Endometrium (tissue), 2 donors: ENCODE measurements around the gene PLEKHH1.

ENCODE experiments used
- FAIRE-seq: peaks from 2 replicates; lab custom pipeline; 2012; peaks lifted over from hg19 to GRCh38; lab: Jason Lieb, UNC
- donor health status: control.
- donor health status: control.

PLEKHH1 gene

DNA sequence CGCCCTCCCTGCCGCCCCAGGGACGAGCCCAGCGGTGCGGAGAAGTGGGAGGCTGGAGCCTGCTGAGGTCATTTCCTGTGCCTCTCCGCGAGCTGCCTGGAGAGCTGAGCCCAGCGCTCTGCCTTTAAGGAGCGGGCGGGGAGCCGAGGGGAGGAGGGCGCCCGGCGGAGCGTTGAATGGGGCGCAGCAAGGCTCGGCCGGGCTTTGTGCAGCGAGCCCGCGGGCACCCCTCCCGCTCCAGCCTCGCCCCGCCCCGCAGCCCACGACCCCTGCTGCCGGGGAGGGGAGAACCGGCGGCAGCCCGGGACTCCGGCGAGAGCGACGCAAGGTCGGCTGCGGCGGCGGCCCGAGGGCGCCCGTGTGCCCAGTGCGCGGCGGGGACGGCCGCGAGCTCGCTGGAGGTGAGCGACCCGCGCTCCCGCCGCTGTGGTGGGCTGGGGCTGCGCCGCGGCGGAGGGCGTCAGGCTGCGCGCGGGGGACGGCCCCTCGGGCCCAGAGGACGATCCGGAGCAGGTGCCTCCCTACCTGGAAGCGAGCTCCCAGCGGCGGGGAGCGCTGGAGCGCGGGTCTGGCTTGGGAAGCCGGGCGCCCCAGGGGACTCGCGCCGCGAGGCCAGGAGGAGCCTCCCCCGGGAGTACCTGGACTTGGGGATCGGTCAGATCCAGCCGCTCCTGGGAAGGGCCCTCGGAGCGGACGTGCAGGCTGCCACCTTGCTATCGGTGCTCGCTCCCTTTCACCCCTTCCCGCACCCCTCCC lies at the start of gene PLEKHH1:
TSS of gene PLEKHH1 (plus strand) at position 293 of the 756 bp plus-strand sequence. CDS start 8,578 bp downstream, outside the sequence.
- no peak for FAIRE-seq

DNA sequence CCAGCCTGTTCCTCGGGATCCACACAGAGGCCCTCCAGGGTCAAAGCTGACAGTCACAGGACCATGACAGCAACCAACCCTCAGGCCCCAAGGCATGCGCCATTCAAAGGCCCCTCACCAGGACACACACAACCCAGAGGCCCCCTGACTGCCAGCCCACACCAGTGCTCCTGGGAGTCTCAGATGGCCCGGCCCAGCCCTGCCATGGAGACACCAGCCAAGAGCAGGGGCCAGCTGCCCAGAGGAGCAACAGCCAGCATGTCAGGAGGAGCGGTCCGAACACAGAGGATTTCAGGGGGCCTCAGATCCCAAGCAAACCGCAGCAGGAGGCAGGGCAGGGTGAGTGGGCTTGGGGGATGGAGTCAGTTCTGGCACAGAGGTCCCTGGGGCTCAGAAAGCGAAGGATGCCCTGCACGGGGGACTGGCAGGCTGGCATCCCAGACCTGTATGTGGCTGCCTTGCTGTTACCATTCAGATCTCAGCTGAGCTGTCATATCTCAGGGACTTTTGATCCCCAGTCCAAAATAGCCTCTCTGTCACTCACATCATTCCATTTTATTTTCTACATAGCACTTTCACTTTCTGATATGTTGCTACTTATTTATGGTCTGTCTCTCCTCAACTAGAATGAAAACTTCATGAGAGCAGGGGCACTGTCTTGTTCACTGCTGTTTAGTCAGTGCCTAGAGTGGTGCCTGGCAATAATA lies 49.4 kb upstream of the PLEKHH1 start:
- no peak for FAIRE-seq

DNA sequence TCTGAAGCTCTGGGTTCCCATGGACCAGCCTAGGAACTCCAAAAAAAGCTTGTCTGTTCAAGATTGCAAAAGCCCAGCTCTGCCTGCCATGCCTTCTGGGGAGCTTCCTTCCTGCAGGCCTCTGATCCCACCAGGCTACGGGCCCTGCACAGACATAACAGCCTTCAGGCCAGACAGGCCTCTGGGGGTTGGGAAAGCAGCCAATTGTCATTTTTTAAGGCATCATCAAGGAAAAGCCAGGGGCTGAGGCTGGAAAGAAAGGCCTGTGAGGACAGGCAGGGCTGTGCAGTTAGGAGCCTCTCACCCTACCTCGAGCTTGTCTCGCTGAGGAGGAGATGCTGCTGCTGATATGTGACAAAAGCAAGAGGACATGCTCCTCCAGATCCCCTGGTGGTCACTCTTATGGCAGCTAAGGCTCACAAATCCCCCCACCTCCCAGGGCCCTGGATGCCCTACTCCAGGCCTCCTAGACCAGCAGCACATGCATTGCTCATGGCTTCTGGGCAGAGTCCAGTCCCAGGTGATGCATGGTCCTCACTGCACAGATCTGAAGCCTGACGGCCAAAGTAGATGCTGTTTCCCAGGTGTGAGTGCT lies 47.5 kb upstream of the PLEKHH1 start:
- FAIRE-seq = no peak

DNA sequence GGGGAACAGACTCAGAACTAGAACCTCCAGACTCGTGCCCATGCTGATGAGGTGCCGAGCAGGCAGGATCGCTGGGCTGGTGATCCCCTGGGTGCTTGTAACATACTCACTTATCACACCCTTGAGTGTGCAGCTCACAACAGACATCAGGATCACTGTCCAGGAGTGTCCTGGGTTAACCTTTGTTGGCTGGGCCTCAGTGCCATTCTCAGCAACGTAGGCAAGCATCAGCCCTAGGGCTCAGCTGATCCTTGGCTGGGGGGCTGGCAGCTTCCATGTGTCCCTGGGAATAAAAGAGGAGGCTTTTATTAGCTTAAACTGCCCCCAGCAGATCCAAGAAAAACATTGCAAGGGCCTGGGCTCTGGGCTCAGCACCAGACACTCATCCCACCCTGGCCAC lies 46.2 kb upstream of the PLEKHH1 start:
- FAIRE-seq = no peak

DNA sequence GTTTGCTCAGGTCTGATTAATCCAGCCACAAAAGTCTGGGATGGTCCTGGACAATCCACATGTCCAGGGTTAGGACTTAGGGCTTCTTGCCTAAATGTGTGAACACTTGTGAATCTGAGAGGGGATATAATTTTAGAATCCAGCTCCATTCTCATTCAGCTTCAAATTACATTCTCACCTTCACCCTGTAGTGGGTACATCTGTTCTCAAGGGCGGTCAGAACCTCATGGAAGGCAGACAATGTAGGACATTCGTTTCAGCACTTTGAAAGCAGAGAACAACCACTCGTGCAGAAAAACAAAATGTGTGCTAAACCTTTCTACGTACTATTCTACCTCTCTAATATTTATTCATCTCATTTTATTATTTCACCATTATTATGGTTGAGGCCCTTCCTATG lies 45.8 kb upstream of the PLEKHH1 start:
- no peak for FAIRE-seq

DNA sequence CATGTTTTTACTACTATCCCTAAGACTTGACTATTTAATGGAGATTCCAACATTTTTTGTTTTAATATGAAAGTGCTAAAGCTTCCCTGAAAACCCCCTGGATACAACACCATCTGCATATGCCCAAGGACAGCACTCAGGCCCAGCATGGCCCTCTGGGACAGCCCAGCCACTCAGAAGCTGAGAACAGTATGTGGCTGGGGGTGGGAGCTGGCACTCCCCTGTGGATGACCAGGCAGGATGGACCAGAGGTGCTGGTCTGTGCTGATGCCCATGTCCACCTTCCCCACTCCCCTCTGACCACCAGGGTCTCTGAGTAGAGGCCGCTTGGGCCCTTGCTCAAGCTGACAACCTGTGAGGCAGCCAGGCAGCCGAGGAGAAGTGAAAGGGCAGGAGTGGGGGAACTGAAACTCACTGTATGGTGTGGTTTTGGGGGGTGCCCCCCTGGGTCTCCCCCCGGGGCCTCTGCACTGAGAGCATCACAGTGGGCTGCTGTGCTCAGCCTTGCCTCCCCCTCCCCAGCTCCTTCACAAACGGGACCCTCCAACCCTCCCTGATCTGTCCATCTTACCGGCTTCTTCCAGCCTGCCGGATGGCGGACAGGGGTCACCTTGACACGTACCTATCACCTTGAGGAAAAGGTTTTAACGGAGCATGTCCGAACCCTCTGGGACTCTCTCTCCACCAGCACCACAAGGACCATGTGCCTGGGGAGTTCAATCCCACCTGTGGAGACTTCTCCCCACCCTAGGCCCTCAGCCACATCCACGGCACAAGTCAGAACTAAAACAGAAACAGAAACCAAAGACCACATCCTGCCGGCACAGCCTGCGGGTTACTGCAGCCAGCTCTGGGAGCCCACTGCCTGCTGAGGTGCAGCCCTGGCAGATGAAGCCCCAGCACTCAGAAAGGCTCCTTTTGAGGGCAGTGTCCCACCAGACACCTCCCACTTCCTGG lies 44.9 kb upstream of the PLEKHH1 start, which contains the start of gene TMEM229B:
TSS of gene TMEM229B (minus strand) at position 785 of the 957 bp plus-strand sequence. CDS start 14,798 bp downstream, outside the sequence.
- no peak for FAIRE-seq

DNA sequence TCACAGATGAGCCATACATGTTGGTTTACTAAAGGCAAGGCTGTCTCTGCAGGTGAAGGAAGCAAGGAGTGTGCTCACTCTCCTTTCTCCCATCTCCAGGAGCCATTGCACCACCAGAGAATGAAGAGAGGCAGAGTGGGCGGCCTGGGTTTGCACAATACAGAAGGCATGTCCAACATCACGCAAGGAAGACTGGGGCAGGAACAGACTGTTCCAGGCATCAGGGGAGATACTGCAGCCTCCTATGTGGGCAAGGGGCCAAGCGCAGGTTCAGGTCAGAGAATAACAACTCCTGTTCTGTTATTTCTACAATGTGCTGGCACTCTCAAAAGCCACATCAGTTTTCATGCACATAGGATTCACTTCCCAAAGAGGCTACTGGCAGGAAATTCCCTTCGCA lies 42.9 kb upstream of the PLEKHH1 start:
- FAIRE-seq = no peak

DNA sequence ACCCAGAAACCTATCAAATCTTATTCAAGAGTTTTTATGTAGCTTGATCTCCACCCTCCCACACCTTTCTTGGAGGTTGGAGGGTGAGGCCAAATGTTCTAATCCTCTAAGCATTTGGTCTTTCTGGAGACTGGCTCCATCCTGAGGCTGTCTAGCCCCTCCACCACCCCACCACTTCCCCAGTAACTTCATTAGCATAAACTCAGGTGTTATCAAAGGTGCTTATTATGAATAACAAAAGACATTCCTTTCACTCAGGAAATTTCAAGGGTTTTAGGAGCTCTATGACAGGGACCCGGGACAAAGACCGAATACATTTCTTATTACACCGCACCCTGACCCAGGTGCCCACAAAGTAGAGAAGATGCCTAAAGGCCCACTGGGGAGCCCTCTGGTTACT lies 41.8 kb upstream of the PLEKHH1 start:
- FAIRE-seq = no peak

DNA sequence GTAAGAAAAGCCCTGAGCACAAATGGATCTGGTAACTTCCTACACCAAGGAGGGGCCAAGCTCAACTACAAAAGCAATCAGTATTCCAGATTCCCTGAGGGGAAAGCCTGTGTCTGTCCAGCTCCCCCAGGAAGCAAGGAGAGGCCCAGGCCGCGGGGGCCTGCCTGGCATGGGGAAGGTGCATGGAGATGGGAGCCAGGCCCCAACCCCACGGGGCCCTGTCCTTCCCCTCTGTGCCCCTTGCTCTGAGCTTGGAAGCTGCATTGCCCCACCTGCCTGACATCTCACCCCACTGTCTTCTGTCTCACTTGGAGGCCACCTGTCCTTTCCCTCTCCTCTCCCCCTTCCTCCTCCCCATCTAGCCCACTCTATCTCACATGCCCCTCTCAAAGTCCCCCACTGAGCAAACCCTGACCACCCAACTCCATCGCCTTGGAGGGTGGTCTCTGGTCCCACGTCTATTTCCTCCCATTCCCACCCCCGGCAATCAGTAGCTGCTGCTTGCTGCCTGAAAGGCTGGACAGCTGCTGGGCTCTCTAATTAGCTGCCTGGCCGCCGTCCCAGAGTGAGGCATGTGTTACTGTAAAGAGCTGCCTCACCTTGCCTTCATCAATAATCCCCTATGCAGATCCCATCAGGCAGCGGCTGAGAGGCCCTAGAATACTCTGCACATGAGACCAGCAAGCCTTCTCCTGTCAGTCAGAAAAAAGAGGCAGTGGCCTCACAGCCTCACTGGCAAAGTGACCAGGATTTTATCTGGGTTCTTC lies 41.2 kb upstream of the PLEKHH1 start:
- FAIRE-seq = no peak

DNA sequence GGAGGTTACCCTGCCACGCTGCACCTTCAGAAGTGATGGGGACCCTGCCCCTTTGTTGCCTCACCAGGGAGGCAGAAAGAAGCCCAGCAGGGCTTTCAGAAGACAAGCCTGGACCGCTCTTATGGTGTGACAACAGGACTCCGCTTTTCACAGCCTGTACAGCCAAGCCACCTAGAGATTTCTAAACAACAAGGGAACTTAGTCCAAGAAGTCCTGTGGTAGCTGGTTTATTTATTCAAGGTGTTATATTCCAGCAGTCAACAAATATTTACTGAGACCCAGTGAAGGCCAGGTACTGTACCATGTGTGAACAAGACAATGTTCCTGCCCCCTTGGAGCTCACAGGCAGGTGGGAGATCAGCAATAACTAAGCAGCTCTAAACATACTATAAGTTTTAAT lies 40.6 kb upstream of the PLEKHH1 start:
- no peak for FAIRE-seq

DNA sequence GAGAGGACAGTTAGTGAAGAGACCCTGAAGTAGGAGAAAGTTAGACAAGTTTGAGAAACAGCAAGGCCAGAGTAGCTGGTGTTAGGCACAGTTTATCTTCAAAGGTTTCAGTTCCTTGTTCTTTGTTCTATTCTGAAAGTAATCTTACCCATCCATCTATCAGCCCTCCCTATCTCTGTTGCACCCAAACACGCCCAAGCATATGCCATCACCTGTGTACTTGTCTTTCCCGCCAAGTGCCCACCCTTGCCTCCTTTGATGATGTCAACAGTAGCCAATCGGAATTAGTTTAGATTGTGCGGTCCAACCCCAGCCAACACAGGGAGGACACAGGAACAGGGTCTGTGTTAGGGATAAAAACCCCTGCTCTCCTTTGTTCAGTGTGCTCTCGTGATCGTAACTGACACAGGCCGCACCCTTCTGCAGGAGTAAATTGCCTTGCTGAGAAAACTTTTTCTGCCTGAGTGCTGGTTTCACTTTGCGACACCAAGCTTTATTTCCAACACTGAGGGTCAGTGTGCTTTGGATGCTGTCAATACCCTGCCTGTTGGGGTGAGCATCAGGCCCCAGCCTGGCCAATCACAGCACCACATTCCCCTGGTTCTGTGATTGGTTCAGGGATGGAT lies 39.9 kb upstream of the PLEKHH1 start:
- no peak for FAIRE-seq

DNA sequence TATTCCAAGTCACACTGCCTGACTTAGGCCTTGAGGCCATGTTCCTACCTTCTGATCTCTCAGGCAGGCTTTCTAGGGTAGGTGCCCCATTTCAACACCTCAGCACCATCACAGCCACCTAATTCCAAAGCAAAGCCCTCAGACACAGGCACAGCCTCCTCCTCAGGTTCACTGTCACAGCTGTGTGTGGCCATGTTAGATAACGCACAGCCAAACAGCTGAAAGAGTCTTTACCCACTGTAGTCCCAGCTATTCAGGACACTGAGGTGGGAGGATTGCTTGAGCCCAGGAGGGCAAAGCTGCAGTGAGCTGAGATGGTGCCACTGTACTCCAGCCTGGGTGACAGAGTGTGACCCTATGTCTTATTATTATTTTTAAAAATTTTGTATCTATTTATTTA lies 37.3 kb upstream of the PLEKHH1 start:
- no peak for FAIRE-seq

DNA sequence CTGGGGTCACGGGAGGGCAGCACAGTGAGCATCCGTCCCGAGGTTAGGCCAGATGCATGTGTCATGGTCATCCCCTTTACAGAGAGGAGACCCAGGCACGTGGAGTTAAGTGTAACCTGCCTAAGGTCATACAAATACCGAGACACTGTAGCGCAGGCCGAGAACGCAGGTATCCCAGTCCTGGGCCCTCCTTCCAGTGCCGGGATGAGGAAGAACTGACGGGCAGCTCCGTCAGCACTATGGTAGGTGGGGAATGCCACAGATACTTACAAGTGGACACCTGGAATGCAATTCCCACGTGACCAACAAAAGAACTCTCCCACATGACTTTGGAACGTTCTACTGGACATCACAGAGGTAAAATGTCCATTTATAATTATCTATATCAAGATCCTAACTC lies 35.9 kb upstream of the PLEKHH1 start:
- no peak for FAIRE-seq

DNA sequence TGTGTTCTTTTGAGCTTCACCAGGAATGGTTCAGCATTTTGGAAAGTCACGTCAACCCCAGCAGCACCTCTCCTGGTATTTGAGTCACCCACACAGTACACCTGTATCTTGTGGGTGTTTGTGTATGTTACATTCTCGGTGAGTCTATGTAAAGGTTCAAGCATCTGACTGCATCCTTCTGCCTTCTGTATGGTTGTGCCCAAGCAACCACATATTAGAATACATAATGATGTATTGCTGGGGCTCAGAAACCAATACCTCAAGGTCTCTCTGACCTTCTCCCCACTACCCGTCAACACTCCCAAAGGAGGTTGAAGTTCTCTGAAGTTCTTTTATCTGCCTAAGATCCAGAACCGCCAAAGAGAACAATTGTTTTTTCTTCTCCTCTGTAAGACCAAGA lies 35.4 kb upstream of the PLEKHH1 start:
- no peak for FAIRE-seq

DNA sequence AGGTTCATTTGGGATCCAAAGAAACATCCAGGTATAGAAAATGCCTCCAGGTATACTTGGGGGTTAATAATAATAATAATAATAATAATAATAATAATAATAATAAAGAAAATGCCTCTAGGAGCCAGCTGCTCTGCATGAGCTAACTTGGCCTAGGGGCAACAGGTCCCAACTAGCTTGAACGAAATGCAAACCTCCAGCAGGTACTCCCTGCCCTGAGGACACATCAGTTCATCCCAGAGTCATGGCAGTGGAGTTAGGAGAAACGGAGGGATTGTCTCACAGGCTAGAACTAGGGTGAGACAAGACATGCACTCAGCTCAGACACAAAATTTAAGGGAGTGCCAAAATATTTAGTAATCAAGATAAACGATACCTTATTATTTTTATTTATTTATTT lies 32.1 kb upstream of the PLEKHH1 start:
- no peak for FAIRE-seq

DNA sequence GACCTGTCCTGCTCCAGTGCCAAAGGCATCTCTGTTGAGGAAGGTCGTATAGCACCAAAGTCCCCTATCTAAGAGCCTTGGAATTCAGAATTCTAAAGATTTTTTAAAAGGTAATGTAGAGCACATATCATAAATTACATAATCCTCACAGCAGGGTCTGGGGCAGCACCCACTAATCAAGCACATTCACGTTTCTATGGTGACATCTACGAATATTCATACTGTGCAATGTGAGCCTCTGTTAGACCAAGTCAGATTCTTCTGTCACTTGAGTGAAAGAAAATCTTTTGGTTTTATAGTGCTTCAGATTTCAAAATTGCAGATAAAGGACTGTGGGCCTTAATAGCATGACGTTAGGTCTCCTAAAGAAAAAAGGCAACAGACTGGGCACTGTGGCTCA lies 31.4 kb upstream of the PLEKHH1 start:
- no peak for FAIRE-seq

DNA sequence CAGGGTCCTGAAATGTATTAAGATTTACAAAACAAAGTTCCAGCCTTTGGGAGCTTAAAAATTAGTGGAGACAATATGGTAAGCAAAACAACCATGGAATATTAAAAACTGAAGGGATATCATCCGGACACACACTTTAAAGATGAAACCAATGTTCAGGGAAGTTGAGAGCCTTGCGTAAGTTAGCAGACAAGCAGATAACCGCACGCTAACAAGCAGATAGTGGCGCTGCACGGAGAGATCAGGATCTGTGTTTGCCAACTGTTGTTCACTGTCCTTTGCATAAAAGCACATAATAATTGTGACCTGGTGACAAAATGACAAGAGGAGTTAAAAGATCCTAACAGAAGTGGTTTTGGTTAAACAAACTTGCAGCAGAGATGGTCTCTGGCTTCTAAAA lies 30.2 kb upstream of the PLEKHH1 start:
- FAIRE-seq = no peak

DNA sequence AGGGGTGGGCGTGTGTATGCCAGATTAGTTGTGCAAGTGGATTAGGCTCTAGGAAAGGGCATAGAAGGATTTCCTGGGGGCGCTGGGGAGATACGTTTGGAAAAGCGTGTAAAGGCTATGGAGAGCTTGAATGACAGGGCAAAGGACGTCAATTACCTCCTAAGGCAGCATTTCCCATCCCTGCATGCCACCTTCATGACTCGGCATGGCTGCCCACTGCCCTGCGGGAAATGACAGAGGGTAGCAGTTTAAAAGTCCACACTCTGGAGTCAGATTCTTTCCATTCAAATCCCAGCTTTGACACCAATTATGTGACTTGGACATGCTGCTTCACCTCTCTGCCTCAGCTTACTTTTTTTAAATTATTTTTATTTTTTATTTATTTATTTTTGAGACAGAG lies 29.8 kb upstream of the PLEKHH1 start:
- no peak for FAIRE-seq

DNA sequence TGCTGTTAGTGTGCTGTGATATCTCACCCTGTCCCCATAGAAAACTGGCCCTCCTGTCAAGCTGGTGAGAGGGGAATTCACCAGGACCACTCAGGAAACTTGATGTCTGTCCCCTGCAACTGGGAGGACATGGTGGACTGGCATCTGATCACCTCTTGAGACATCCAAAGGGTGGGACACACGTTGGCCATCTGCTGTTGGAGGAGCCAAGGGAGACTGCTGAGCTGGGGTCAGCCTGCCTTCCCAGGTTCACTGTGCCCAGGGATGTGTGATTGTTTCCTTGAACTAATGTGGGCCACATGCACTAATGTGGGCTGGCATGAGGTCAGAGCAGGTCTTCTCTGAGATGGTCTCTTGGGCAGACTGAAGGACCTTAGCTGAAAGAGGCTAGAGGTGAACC lies 27.8 kb upstream of the PLEKHH1 start:
- FAIRE-seq = no peak

DNA sequence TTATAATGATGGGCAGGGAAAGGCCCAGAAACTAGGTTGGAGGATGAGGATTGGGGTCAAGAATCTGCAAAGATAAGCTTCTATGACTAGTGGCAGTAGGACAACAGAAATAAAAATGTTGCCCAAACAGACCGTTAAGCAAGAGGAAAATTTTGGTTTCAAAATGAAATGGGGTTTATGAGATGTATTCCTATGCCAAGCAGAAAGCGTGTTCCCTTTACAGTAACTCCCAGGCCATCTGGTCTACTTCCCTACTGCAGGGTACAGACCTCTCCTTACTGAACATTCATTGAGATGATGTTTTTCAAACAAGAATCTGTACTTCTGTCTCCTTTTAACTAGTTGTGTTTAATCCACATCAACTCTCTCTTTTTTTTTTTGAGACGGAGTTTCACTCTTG lies 24.1 kb upstream of the PLEKHH1 start:
- no peak for FAIRE-seq

DNA sequence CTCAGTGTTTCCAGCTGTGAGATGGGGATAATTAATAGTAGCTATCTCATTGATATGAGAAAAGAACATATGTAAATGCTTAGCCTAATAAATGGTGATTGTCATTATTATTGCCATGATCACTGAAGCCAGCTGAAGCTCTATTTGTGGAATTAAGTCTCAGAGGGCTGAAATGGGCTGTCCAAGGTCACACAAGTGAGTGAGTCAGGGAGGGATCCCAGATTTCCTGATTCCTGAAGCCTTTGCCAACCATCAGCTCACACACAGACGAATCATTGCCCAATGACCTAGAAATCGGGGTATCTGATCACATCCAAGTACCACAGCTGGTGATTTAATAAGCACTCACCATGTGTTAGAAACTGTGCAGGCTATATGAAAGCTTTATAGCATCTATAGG lies 23.0 kb upstream of the PLEKHH1 start:
- no peak for FAIRE-seq
